Neural crest cell (in vitro differentiated cells): ENCODE data around the gene SMC1B. TPM values are rescaled to one million over a fixed set of nuclear protein-coding genes. Genes with fewer than 3 reads are reported as not detected.

Experiments used
- DNase-seq: peaks from one replicate; pipeline ENCODE4 v3.0.0; 2021; ENCODE audit warnings: low read depth, mixed read lengths, low spot score
- H3K27ac Mint-ChIP-seq: one replicate; pipeline ENCODE4 v1.8.0; 2021; ENCODE audit warnings: mild to moderate bottlenecking, mixed read lengths; ENCODE audit not compliant: unreplicated experiment
- H3K27me3 Mint-ChIP-seq: 2 replicates; pipeline ENCODE4 v1.8.0; 2021; ENCODE audit warnings: low read depth, mild to moderate bottlenecking, mixed read lengths
- H3K36me3 Mint-ChIP-seq: 2 replicates; pipeline ENCODE4 v1.8.0; 2021; ENCODE audit warnings: low read depth, mild to moderate bottlenecking, mixed read lengths
- H3K4me1 Mint-ChIP-seq: 2 replicates; pipeline ENCODE4 v1.8.0; 2021; ENCODE audit warnings: mixed read lengths
- H3K4me3 Mint-ChIP-seq: one replicate; pipeline ENCODE4 v1.8.0; 2021; ENCODE audit warnings: mild to moderate bottlenecking, mixed read lengths
- H3K9me3 Mint-ChIP-seq: 2 replicates; pipeline ENCODE4 v1.8.0; 2021; ENCODE audit warnings: mixed read lengths
- total RNA-seq: library from RNA; stranded (reverse); gene quantifications from 2 replicates; pipeline ENCODE4 v1.2.1, GENCODE V29; 2021
- TF ChIP-seq, protein P1 (sequence below): fragments of 200-600 bp; sonication (generic); conservative IDR thresholded peaks from 2 replicates; pipeline ENCODE4 v1.5.0; 2021; ENCODE audit warnings: antibody characterized with exemption, mild to moderate bottlenecking

SMC1B gene
- total RNA-seq, 1 donor from 2014 or later: not detected

DNA sequence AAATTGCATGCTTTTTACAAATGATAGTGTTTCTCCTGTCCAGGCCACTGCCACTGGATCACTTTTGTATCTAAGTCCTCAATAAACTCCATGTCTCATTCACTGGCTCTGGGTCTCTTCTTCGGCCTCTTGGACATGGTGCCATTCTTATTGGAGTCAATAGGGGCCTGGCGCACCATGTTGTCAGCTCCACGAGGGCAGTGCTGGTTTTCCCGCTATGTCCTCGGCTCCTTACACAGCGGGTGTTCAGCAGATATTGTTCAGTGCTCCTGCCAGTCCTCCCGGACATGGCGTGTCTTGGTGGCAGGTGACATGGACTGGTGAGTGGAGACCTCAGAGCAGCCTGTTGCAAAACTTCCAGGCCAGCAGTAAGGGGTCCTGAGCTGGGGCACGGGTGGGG, 107.3 kb downstream of the SMC1B start:
- Mint-ChIP-seq H3K36me3 (no peaks in the 10 kb centered on the region), H3K9me3 (no peaks in the 10 kb centered on the region), H3K4me3 (peak overlapping the region; percentile 27), H3K27me3 (peaks cover 6% of the 10 kb centered on the region), H3K4me1 (peaks cover 21% of the 10 kb centered on the region), H3K27ac (no peak overlapping the region)
- TF ChIP-seq, protein P1, sequence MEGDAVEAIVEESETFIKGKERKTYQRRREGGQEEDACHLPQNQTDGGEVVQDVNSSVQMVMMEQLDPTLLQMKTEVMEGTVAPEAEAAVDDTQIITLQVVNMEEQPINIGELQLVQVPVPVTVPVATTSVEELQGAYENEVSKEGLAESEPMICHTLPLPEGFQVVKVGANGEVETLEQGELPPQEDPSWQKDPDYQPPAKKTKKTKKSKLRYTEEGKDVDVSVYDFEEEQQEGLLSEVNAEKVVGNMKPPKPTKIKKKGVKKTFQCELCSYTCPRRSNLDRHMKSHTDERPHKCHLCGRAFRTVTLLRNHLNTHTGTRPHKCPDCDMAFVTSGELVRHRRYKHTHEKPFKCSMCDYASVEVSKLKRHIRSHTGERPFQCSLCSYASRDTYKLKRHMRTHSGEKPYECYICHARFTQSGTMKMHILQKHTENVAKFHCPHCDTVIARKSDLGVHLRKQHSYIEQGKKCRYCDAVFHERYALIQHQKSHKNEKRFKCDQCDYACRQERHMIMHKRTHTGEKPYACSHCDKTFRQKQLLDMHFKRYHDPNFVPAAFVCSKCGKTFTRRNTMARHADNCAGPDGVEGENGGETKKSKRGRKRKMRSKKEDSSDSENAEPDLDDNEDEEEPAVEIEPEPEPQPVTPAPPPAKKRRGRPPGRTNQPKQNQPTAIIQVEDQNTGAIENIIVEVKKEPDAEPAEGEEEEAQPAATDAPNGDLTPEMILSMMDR: no peak
- no peak for DNase-seq

DNA sequence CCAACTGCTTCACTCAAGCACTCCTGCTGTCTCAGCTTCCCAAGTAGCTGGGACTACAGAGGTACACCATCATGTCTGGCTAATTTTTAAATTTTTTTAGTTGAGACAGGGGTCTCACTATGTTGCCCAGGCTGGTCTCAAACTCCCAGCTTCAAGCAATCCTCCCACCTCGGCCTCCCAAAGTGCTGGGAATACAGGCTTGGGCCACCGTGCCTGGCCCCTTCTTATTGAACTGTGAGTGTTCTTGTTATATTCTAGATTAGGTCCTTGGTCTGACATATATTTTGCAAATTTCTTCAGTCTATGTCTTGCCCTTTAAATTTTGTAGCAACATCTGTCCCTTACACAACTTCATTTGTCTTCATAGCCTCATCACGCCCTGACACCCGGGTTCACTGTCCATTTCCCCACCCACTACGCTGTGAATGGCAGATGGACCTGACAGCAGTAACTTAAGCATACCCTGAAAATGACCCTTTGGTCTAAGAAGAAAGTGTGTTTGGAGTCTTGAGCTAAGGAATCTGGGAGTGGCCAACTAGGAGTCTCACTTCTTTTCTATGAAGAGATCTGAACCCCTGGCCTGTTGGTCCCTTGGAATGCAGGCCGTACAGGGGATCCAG, 107.8 kb downstream of the SMC1B start:
- Mint-ChIP-seq H3K27ac (no peak overlapping the region), H3K36me3 (no peaks in the 10 kb centered on the region), H3K4me1 (peaks cover 15% of the 10 kb centered on the region), H3K9me3 (no peaks in the 10 kb centered on the region), H3K27me3 (no peaks in the 10 kb centered on the region), H3K4me3 (peak overlapping the region; percentile 27)
- TF ChIP-seq, protein P1: no peak
- DNase-seq: no peak

- no peaks in the 10 kb centered on the region for H3K36me3 Mint-ChIP-seq
- no peaks in the 10 kb centered on the region for H3K27me3 Mint-ChIP-seq
- H3K9me3 Mint-ChIP-seq: no peaks in the 10 kb centered on the region
- H3K4me3 Mint-ChIP-seq: no peak overlapping the region
- TF ChIP-seq, protein P1: no peak
- H3K27ac Mint-ChIP-seq: no peak overlapping the region
- DNase-seq: no peak
- H3K4me1 Mint-ChIP-seq: peaks cover 14% of the 10 kb centered on the region
These were observed 108.4 kb downstream of the SMC1B start for GRCh38 chr22:45304971-45305370.

- H3K4me3 Mint-ChIP-seq: no peak overlapping the region
- H3K36me3 Mint-ChIP-seq: no peaks in the 10 kb centered on the region
- H3K9me3 Mint-ChIP-seq: no peaks in the 10 kb centered on the region
- no peaks in the 10 kb centered on the region for H3K27me3 Mint-ChIP-seq
- TF ChIP-seq, protein P1: no peak
- H3K27ac Mint-ChIP-seq: no peak overlapping the region
- peaks cover 3% of the 10 kb centered on the region for H3K4me1 Mint-ChIP-seq
- no peak for DNase-seq
These were observed 110.2 kb downstream of the SMC1B start for GRCh38 chr22:45303181-45303580.

DNA sequence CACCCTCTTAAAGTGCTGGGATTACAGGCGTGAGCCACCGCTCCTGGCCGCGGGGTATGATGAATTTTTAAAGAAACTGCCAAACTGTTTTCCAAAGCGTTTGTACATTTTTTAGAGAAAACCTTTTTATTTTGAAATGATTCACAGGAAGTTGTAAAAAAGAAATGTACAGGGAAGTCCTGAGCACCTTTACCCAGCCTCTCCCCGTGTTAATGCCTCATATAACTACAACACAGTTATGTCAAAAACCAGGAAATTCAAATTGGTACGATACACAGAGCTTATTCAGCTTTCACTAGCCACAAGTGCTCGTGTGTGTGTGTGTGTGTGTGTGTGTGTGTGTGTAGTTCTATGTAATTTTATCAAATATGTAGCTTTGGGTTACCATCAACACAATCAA, 110.6 kb downstream of the SMC1B start:
- TF ChIP-seq, protein P1: no peak
- DNase-seq: no peak
- H3K27me3 Mint-ChIP-seq: no peaks in the 10 kb centered on the region
- H3K9me3 Mint-ChIP-seq: no peaks in the 10 kb centered on the region
- H3K4me1 Mint-ChIP-seq: peaks cover 3% of the 10 kb centered on the region
- no peaks in the 10 kb centered on the region for H3K36me3 Mint-ChIP-seq
- no peak overlapping the region for H3K4me3 Mint-ChIP-seq
- H3K27ac Mint-ChIP-seq: no peak overlapping the region
